ENCODE data around the gene ZNF322. TPM values are rescaled to one million over a fixed set of nuclear protein-coding genes. Genes with fewer than 3 reads are reported as not detected.

ZNF322 gene
- total RNA-seq, 2 donors from 2014 or later, result 10.2 to 13.8 TPM

DNA sequence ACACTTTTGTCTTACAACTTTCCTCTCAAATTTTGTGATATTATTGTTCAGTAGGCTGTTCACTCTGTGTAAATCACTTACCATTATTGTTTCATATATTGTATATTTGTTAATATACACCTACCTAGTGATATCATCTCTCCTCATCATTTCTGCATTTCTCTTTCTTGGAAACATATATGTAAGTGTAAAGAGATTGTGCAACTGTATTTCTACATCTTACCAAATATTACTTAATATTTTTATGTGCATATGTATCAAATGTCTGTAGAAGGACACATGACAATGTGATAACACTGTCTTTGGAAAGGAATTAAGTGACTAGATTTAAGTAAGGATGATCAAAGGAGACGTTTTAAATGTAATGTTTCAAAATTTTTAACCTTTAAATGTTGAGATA, 30.2 kb downstream of the ZNF322 start:
- Mint-ChIP-seq H3K36me3 (peaks cover 0 to 4% of the 10 kb centered on the region in 2 donors), H3K27ac (no peak overlapping the region), H3K9me3 (peaks cover 4 to 7% of the 10 kb centered on the region in 2 donors)
- ATAC-seq (no peak), DNase-seq (ENCODE audit: low spot score in 2 of 2) (no peak)

DNA sequence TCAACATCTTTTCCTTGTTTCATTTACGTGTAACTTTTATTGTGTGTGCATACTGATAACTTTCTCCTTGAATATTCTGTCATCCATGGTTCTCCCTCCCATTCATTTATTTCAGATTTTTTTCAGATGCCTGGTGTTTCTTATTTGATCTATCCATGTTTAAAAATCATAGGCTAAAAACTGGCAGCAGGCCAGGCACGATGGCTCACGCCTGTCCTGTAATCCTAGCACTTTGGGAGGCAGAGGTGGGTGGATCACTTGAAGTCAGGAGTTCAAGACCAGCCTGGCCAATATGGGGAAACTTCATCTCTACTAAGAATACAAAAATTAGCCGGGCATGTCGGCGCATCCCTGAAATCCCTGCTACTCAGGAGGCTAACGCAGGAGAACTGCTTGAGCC, 31.7 kb downstream of the ZNF322 start:
- Mint-ChIP-seq H3K36me3 (peaks cover 0 to 6% of the 10 kb centered on the region in 2 donors), H3K27ac (no peak overlapping the region), H3K9me3 (peaks cover 4 to 7% of the 10 kb centered on the region in 2 donors)
- no peak for DNase-seq (ENCODE audit: low spot score in 2 of 2)
- no peak for ATAC-seq

DNA sequence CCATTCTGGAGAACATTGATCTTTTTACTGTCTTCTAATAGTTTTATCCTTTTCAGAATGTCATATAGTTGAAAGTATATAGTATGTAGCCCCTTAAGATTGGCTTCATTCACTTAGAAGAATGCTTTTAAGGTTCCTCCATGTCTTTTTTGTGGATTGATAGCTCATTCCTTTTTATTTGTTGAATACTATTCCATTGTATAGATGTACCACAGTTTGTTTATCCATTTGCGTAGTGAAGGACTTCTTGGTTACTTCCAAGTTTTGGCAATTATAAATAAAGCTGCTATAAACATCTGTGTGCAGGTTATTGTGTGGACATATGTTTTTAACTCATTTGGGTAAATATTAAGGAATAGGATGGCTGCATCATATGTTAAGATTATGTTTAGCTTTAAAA, 35.0 kb downstream of the ZNF322 start:
- Mint-ChIP-seq H3K36me3 (peaks cover 0 to 6% of the 10 kb centered on the region in 2 donors), H3K27ac (no peak overlapping the region), H3K9me3 (peaks cover 0 to 7% of the 10 kb centered on the region in 2 donors)
- DNase-seq (ENCODE audit: low spot score in 2 of 2), result no peak
- no peak for ATAC-seq

DNA sequence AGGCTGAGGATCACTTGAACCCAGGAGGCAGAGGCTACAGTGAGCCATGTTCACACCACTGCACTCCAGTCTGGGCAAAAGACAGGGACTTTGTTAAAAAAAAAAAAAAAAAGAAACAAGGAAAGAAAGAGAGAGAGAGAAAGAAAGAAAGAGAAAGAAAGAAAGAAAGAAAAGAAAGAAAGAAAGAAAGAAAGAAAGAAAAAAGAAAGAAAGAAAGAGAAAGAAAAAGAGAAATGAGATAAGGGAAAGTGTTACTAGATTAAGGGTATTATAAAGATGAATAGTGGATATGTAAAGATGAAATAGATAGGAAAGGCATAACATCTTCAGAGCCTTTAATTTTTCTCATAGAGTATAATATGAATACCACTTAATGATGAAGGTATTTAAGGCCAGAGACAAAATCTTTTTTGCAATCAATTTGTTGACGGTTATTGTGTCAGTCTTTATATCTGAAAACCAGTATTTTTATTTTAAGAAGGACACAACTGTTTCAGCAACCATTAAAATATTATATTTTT, 36.1 kb downstream of the ZNF322 start:
- H3K36me3 Mint-ChIP-seq, result peaks cover 0 to 6% of the 10 kb centered on the region in 2 donors
- no peak for ATAC-seq
- H3K27ac Mint-ChIP-seq, result no peak overlapping the region

DNA sequence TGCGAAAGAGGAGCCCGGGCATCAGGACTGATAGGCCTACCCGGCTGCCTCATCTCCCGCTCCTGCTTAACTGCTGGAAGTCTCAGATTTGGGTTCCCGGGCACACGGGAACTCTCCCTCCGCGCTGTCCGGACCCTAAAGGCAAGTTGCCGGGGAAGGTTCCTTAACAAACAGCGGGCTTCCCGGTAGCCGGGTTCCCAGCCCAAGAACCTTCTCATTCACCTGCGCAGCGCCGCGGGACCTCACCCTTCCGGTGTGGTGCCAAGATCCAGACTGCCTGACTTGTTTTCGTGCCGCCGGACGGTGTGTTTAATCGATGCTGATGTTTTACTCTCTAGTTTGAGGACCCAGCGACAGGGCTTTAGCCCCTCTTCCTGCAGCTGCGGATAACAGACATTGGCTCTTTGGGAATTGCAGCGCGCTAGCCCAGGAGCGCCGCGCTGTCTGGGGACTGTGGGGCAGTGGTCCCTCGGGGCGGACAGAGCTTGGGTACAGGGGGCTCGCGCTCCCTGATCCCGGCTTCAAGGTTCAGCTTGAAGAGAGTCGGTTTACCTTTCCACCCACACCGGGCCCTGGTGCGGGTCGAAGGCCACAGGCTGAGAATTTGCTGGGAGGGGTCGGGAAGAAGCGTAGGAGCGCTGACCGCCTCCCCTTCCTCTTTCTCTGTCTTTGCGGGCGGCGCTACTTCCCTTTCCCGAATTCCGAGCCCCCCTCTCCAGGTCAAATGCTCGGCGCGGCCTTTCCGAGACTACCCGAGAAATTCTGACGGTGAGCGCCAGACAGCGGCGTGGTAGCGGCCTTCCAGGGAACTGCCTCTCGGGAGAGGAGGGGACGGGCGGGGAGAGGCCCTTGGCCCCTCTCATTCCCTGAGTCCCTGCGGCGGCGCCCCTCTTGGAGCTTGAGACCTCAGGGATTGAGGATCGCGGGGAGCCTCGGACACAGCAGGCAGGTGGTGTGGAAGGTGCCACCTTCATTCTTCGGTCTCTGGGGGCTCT, 45.6 kb downstream of the ZNF322 start:
- peak; percentile 32 to 52 for ATAC-seq
- no peak overlapping the region for H3K27ac Mint-ChIP-seq
- H3K36me3 Mint-ChIP-seq, result peaks cover 0 to 14% of the 10 kb centered on the region in 2 donors
- DNase-seq (ENCODE audit: low spot score in 2 of 2), result no peak
- H3K9me3 Mint-ChIP-seq, result no peaks in the 10 kb centered on the region

More for the DNA sequence above, 36.1 kb downstream of the ZNF322 start:
- peaks cover 0 to 7% of the 10 kb centered on the region in 2 donors for H3K9me3 Mint-ChIP-seq
- DNase-seq (ENCODE audit: low spot score in 2 of 2), result no peak

DNA sequence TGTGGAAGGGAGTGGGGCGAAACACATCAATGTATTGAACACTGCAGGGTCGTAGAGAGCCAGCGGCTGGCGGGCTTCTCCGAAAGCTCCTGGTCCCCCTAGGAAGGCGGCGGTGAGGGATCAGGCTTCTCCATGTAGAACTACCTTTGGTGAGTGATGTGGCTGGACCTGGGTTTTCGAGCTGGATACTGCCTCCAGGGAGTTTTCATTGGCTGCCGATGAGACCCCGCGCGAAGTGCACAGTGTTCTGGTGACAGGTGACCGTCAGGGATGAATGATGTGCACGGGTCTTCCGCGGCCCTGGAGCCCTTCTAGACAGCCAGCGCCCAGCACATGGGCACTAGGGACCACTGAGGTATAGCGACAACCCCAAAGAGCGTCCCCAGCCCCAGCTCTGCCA, 46.3 kb downstream of the ZNF322 start:
- Mint-ChIP-seq H3K27ac (no peak overlapping the region), H3K36me3 (peaks cover 0 to 14% of the 10 kb centered on the region in 2 donors), H3K9me3 (no peaks in the 10 kb centered on the region)
- DNase-seq (ENCODE audit: low spot score in 2 of 2) (no peak), ATAC-seq (no peak)

DNA sequence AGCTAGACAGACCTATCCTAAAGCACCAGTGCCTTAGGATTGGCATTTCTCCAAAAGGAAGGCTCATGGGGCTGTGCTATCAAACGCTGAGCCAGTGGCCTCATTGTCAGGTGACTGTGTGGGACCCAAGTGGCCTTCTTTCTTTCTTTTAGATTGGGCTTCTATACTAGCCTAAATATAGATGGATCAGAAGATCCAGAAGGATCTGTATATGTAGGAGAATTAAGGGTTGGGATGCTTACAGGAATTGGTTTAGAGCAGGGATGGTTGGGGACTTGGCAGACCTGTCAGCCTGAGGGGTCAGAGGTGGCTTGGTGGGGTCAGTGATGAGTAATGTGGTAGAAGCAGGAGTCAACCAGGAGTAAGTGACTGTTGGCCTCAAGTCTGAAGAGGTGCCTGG, 47.9 kb downstream of the ZNF322 start:
- no peak for DNase-seq (ENCODE audit: low spot score in 2 of 2)
- no peak overlapping the region for H3K27ac Mint-ChIP-seq
- peaks cover 0 to 14% of the 10 kb centered on the region in 2 donors for H3K36me3 Mint-ChIP-seq
- ATAC-seq, result no peak
- H3K9me3 Mint-ChIP-seq, result no peaks in the 10 kb centered on the region

DNA sequence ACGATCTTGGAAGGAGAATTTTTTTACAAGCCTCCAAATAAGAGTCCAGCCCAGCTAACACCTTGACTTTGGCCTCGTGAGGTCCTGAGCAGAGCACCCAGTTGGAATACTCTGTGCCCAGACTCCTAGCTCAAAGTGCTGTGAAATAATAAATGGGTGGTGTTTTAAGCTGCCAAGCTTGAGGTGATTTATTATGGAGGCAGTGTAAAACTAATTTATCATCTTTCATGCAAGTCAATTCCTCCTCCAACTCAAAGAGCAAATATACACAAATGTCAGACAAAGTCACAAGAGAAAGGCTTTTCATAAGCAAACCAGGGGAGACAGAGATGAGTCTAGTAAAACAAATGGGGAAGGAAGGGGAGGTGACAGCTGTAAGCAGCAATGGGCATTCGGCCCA, 50.1 kb downstream of the ZNF322 start:
- peaks cover 0 to 9% of the 10 kb centered on the region in 2 donors for H3K36me3 Mint-ChIP-seq
- DNase-seq (ENCODE audit: low spot score in 2 of 2) (no peak), ATAC-seq (no peak)
- H3K9me3 Mint-ChIP-seq, result no peaks in the 10 kb centered on the region
- no peak overlapping the region for H3K27ac Mint-ChIP-seq

DNA sequence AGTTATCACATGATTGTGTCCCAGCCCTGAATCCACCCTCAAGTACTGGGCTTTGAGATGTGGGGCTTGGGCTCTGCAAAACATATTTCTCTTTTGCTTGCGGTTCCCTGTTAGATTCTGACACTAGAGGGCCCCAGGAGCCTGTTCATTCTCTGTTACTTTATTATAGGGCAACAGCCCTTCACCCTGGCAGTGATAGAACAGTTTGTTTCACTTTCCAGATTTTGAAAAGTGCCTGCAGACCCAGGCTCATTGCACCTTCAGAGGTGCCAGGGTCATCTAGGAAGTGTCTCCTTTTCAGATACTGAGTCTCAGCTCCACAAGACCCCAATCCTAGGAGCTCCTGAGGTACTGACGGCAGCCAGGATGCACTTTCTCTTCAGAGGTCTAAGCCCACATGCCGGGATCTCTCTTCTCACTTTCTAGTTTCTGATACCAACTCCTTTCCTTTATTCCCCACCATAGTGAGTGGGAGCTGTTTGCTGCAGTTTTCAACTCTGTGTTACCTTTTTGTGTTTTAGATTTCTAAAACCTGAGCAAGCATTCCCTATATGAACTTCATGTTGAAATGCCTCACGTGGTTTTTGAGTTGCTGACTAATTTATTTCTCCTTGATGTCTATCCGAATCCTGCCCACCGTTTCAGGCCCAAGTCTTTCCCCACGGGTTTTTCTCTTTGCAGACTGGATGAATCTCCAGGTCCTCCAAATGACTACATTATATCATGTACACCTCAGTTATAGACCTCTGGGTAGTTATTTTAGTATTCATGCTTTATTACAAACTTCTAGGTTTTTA, 51.9 kb downstream of the ZNF322 start:
- no peaks in the 10 kb centered on the region for H3K36me3 Mint-ChIP-seq
- ATAC-seq (peak; percentile 92 to 93), DNase-seq (ENCODE audit: low spot score in 2 of 2) (peak in 1 of 2 donors; percentile 52)
- peak overlapping the region in 1 of 2 donors; percentile 38 for H3K27ac Mint-ChIP-seq
- no peaks in the 10 kb centered on the region for H3K9me3 Mint-ChIP-seq

DNA sequence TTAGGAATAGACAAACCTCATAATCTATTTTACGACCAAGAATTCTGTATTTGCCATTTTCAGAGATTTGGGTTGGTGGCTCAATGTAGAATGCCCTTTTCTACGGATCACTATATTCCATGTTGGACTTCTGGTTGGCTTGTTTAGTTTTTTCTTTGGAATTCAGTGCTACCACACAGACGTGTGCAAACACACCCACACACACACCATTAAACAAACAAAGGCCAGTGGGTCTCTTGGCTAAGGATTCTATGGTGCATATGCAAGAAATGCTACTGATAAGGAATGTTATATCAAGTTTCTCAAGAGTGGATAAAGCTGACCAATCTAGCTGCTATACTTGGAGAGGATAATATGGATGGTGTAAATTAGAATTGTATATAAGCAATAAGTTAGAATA, 54.7 kb downstream of the ZNF322 start:
- ATAC-seq (no peak), DNase-seq (ENCODE audit: low spot score in 2 of 2) (no peak)
- Mint-ChIP-seq H3K27ac (no peak overlapping the region), H3K36me3 (peaks cover 0 to under 1% of the 10 kb centered on the region in 2 donors), H3K9me3 (no peaks in the 10 kb centered on the region)

DNA sequence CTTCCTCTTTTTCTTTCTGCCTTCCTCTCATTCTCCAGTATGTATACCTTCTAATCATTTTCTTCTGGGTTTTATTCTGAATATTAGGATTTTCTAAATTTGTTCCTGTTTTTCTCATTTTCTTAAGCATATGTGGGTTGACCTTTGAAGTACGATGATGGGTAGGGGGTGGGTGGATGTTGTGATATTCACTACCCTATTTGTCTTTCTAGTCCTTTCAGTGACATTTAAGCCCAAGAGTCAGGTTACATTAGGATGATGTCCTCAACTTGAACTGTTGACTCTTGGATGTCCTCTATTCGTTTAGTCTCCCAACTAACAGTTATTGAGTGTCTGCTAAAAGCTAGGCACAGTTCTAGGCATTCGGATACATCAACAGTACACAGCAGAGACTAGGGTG, 55.5 kb downstream of the ZNF322 start:
- H3K27ac Mint-ChIP-seq, result peak overlapping the region in 1 of 2 donors; percentile 48
- DNase-seq (ENCODE audit: low spot score in 2 of 2), result no peak
- H3K9me3 Mint-ChIP-seq, result no peaks in the 10 kb centered on the region
- no peak for ATAC-seq
- peaks cover 0 to 7% of the 10 kb centered on the region in 2 donors for H3K36me3 Mint-ChIP-seq

DNA sequence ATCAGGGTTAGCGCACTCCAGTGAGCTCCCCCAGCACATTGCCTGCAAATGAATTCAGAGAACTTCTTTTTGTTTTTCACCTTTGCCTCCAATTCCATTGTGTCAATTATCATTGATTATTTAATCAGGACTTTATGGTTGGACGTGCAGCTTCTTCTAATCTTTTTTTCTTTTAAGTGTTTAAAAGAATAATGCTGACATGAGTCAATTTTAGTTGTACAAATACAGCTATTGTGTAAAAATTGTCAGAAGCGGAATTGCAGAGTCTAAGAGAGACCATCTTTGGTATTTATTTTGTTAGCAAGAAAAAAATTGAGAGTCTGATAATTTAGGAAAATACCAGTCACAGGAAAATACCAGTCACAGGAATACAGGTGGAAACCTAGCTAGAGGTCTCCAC, 57.3 kb downstream of the ZNF322 start:
- no peaks in the 10 kb centered on the region for H3K9me3 Mint-ChIP-seq
- no peak overlapping the region for H3K27ac Mint-ChIP-seq
- H3K36me3 Mint-ChIP-seq, result peaks cover 7 to 19% of the 10 kb centered on the region in 2 donors
- no peak for DNase-seq (ENCODE audit: low spot score in 2 of 2)
- ATAC-seq, result no peak

DNA sequence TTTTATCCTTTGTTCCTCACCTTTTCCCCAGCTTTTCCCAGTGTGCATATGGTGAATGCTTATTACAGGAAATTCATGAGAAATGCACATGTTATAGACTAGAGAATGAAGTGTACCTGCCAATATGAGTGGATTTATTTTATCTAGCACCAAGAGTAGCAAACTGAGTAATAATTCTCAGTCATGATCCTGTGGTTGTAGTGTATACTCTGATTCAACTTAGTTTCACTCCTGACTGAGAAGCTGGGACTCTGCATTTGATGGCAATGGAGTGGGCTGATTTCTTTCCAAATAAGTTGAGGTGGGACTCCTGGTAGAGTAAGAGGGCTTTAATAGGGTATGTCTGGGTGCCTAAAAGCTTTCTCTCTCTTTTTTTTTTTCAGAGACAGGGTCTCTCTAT, 58.8 kb downstream of the ZNF322 start:
- DNase-seq (ENCODE audit: low spot score in 2 of 2) (no peak), ATAC-seq (peak; percentile 42 to 71)
- H3K9me3 Mint-ChIP-seq, result no peaks in the 10 kb centered on the region
- H3K27ac Mint-ChIP-seq, result peak overlapping the region in 1 of 2 donors; percentile 88
- peaks cover 7 to 19% of the 10 kb centered on the region in 2 donors for H3K36me3 Mint-ChIP-seq

DNA sequence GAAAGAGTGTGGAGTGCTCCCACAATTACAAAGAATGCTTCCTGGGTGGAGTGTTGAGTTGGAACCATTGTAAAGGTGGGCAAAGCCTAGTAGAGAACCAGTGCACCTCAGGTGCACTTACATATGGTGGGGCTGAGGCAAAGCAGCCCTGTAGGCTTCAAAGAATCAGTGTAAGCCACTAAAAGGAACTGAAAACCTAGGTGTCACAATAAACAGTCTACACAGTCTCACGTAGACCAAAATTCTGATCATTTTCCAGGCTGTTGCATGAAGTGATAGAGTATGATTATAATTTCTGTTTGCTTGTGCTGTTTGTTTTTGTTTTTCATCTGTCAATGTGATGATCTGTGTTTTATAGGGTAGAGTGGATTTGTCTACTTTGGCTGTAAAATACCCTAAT, 60.0 kb downstream of the ZNF322 start:
- Mint-ChIP-seq H3K9me3 (no peaks in the 10 kb centered on the region), H3K36me3 (peaks cover 7 to 19% of the 10 kb centered on the region in 2 donors), H3K27ac (peak overlapping the region; percentile 27 to 88)
- peak in 1 of 2 donors; percentile 19 for ATAC-seq
- no peak for DNase-seq (ENCODE audit: low spot score in 2 of 2)

DNA sequence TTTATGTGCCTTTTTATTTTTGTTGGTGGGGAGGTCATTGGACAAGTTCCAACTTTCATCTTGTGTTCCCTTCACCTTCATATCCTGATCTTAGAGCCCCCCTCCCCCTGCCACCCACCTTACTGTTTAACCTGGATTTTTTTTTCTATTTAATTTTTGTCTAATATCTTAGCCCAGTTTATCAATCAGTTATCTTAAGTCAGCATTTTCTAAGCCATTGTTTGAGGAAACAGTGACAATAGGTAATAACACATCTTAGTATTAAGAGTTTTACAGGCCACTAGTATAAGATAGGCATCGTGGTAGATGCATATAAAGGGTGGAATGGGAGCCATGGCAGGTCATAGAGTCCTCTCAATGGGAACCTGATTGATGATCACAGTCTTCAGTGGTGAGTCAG, 60.4 kb downstream of the ZNF322 start:
- no peak for DNase-seq (ENCODE audit: low spot score in 2 of 2)
- Mint-ChIP-seq H3K27ac (peak overlapping the region; percentile 24 to 27), H3K9me3 (no peaks in the 10 kb centered on the region), H3K36me3 (peaks cover 7 to 19% of the 10 kb centered on the region in 2 donors)
- ATAC-seq, result no peak

DNA sequence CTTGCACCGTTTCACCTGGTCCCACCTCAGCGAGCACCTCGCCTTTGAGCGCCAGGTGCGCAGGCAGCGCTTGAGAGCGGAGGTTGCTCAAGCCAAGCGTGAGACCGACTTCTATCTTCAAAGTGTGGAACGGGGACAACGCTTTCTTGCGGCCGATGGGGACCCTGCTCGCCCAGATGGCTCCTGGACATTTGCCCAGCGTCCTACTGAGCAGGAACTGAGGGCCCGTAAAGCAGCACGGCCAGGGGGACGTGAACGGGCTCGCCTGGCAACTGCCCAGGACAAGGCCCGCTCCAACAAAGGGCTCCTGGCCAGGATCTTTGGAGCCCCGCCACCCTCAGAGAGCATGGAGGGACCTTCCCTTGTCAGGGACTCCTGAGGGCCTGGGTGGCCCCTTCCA, 61.3 kb downstream of the ZNF322 start:
- H3K9me3 Mint-ChIP-seq, result no peaks in the 10 kb centered on the region
- peak overlapping the region in 1 of 2 donors; percentile 87 for H3K27ac Mint-ChIP-seq
- no peak for ATAC-seq
- DNase-seq (ENCODE audit: low spot score in 2 of 2), result no peak
- H3K36me3 Mint-ChIP-seq, result peaks cover 7 to 19% of the 10 kb centered on the region in 2 donors

DNA sequence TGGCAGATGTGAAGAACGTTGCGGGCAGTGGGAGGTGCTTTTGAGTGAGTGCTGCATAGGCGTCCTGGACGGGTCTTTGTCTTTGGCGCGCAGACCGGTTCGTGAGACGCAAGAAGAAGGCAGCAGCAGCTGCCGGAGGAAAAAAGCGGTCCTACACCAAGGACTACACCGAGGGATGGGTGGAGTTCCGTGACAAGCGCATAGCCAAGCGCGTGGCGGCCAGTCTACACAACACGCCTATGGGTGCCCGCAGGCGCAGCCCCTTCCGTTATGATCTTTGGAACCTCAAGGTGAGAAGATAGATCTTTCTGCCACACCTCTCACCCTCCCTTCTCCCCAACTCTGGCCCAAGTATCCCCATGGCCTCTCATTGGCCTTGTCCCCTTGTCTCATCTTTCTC, 61.7 kb downstream of the ZNF322 start:
- Mint-ChIP-seq H3K9me3 (no peaks in the 10 kb centered on the region), H3K36me3 (peaks cover 7 to 19% of the 10 kb centered on the region in 2 donors), H3K27ac (no peak overlapping the region)
- DNase-seq (ENCODE audit: low spot score in 2 of 2), result no peak
- ATAC-seq, result no peak

Data from activated naive CD4-positive, alpha-beta T cell treated with anti-CD3 and anti-CD28 coated beads, Interleukin-2, amount 50 U/mL, for 72 hours (primary cell).